PC-3 (cell line): Measurements from ENCODE around the gene KRT3. TPM values are rescaled to one million over a fixed set of nuclear protein-coding genes. Genes with fewer than 3 reads are reported as not detected.

Experiments
- ATAC-seq: fragments of 200-7000 bp; cut with Tn5 transposase; 2 replicates; pipeline ENCODE4 v1.9.1; 2020; ENCODE audit warnings: mild to moderate bottlenecking, moderate library complexity
- BruUV-seq: library from RNA; stranded (reverse); fragments of 400-500 nt; replicated peaks from 2 replicates; lab custom pipeline; 2021; lab: Mats Ljungman, UMichigan
- CTCF ChIA-PET: fragments of 300-600 bp; sonication (Branson Sonifier 250); formaldehyde crosslinking; loops from one replicate; lab custom pipeline; 2022; ENCODE audit warnings: antibody characterized with exemption; lab: Charles Lee
- POLR2A ChIA-PET: fragments of 300-600 bp; sonication (Branson Sonifier 250); formaldehyde crosslinking; loops from one replicate; lab custom pipeline; 2022; ENCODE audit warnings: antibody characterized with exemption; ENCODE audit not compliant: unreplicated experiment; lab: Charles Lee
- DNase-seq: peaks from one replicate; pipeline ENCODE4 v3.0.0-alpha.2; 2015
- H2AFZ ChIP-seq: fragments of 300-600 bp; sonication (generic); 2 replicates; pipeline ENCODE4 v1.6.0; 2016; ENCODE audit warnings: antibody characterized with exemption, low read length
- H3F3A ChIP-seq: fragments of 300-600 bp; sonication (generic); one replicate; pipeline ENCODE4 v1.6.0; 2017; ENCODE audit warnings: antibody characterized with exemption, low read length, control low read depth, mild to moderate bottlenecking; ENCODE audit not compliant: unreplicated experiment
- H3K27ac ChIP-seq: fragments of 300-600 bp; sonication (generic); 2 replicates; pipeline ENCODE4 v1.5.1; 2016; ENCODE audit warnings: mild to moderate bottlenecking, low read length
- H3K27me3 ChIP-seq: fragments of 300-600 bp; sonication (generic); 2 replicates; pipeline ENCODE4 v1.6.1; 2016; ENCODE audit warnings: low read length, mixed read lengths
- H3K36me3 ChIP-seq: fragments of 300-600 bp; sonication (generic); 2 replicates; pipeline ENCODE4 v1.6.1; 2016; ENCODE audit warnings: low read depth, mixed run types, low read length, mixed read lengths
- H3K4me1 ChIP-seq: fragments of 300-600 bp; sonication (generic); 2 replicates; pipeline ENCODE4 v1.5.1; 2016; ENCODE audit warnings: low read length; ENCODE audit not compliant: insufficient read depth
- H3K4me2 ChIP-seq: fragments of 300-600 bp; sonication (generic); 2 replicates; pipeline ENCODE4 v1.6.0; 2016; ENCODE audit warnings: low read length
- H3K4me3 ChIP-seq: fragments of 300-600 bp; sonication (generic); 2 replicates; pipeline ENCODE4 v1.5.1; 2016; ENCODE audit warnings: mild to moderate bottlenecking, low read length, mixed read lengths
- H3K79me2 ChIP-seq: fragments of 300-600 bp; sonication (generic); 2 replicates; pipeline ENCODE4 v1.6.1; 2017; ENCODE audit warnings: low read length, mixed read lengths
- H3K9ac ChIP-seq: fragments of 300-600 bp; sonication (generic); 2 replicates; pipeline ENCODE4 v1.6.0; 2016; ENCODE audit warnings: mild to moderate bottlenecking, low read length
- H3K9me2 ChIP-seq: fragments of 300-600 bp; sonication (generic); replicated peaks from 2 replicates; pipeline ENCODE4 v1.6.1; 2016; ENCODE audit warnings: mixed run types, low read length, mixed read lengths
- H3K9me3 ChIP-seq: fragments of 300-600 bp; sonication (generic); 2 replicates; pipeline ENCODE4 v1.6.1; 2016; ENCODE audit warnings: low read length, mixed read lengths
- H4K20me1 ChIP-seq: fragments of 300-600 bp; sonication (generic); 2 replicates; pipeline ENCODE4 v1.6.1; 2016; ENCODE audit warnings: low read length, mixed read lengths
- EZH2 ChIP-seq: fragments of 300-600 bp; sonication (generic); IDR thresholded peaks from one replicate; pipeline ENCODE4 v1.6.1; 2017; ENCODE audit warnings: antibody characterized with exemption, mild to moderate bottlenecking, low read length; ENCODE audit not compliant: unreplicated experiment
- EZH2phosphoT487 ChIP-seq: fragments of 300-600 bp; sonication (generic); IDR thresholded peaks from 2 replicates; pipeline ENCODE4 v1.6.1; 2018; ENCODE audit warnings: mild to moderate bottlenecking, antibody characterized with exemption, low read length, borderline replicate concordance
- intact Hi-C: fragments of 100-400 bp; cut with micrococcal nuclease; formaldehyde crosslinking; loops from 2 replicates; pipeline ENCODE4 v1.9.0; 2023
- total RNA-seq: library from RNA; depleted of rRNA; stranded (reverse); fragments of >200 nt; gene quantifications from 2 replicates; pipeline ENCODE4 v1.2.3, GENCODE V29; 2014
- TF ChIP-seq, protein P1 (sequence below): fragments of 300-600 bp; sonication (generic); conservative IDR thresholded peaks from 2 replicates; pipeline ENCODE4 v1.5.1; 2017; ENCODE audit warnings: antibody characterized with exemption, low read depth, mild to moderate bottlenecking, low read length

The KRT3 gene
- total RNA-seq, 1 experiment from 2014 or later = 0.33 TPM

DNA sequence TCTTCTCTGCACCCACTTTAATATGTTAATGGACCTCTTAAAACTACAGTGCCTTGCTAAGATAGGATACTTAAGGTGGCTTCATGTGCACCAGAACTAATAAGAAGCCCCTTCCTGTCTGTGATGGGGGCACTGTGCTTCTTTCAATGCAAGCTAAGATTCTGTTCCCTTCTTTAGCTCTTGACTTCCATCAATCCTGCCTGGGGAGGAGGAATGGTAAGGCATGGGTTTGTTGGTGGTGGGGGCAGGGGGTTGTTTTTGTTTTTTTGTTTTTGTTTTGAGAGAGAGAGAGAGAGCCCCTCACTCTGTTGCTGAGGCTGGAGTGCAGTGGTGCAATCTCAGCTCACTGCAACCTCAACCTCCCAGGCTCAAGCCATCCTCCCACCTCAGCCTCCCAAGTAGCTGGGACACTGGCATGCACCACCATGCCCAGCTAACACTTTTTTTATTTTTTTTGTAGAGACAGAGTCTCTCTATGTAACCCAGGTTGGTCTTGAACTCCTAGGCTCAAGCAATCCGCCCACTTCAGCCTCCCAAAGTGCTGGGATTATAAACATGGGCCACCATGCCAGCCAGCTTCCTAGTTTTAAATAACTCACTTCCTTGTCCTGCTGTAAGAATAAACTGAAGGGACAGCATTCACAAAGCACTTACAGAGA, 4.5 kb upstream of the KRT3 start:
- Histone ChIP-seq H3K27ac (peak overlapping the region; percentile 89), H3K9me2 (no peaks in the 10 kb centered on the region), H2AFZ (no peak overlapping the region), H3K9me3 (no peaks in the 10 kb centered on the region), H3K4me3 (no peak overlapping the region), H4K20me1 (no peaks in the 10 kb centered on the region), H3K79me2 (no peaks in the 10 kb centered on the region), H3K27me3 (no peaks in the 10 kb centered on the region), H3K4me2 (no peak overlapping the region), H3K9ac (no peak overlapping the region; the same call in 1 of the 2 replicates), H3K4me1 (peaks cover 54% of the 10 kb centered on the region), H3K36me3 (no peaks in the 10 kb centered on the region), H3F3A (no peaks in the 10 kb centered on the region)
- no peak for ATAC-seq
- no peak for DNase-seq
- TF ChIP-seq EZH2 (no peak), EZH2phosphoT487 (no peak)
- TF ChIP-seq, protein P1, sequence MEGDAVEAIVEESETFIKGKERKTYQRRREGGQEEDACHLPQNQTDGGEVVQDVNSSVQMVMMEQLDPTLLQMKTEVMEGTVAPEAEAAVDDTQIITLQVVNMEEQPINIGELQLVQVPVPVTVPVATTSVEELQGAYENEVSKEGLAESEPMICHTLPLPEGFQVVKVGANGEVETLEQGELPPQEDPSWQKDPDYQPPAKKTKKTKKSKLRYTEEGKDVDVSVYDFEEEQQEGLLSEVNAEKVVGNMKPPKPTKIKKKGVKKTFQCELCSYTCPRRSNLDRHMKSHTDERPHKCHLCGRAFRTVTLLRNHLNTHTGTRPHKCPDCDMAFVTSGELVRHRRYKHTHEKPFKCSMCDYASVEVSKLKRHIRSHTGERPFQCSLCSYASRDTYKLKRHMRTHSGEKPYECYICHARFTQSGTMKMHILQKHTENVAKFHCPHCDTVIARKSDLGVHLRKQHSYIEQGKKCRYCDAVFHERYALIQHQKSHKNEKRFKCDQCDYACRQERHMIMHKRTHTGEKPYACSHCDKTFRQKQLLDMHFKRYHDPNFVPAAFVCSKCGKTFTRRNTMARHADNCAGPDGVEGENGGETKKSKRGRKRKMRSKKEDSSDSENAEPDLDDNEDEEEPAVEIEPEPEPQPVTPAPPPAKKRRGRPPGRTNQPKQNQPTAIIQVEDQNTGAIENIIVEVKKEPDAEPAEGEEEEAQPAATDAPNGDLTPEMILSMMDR = no peak
- ChIA-PET POLR2A (interaction anchor here (0.6 kb wide), 1 partner anchor 41 kb away, joined by 7 read pairs; no protein-coding TSS in a partner anchor), CTCF (interaction anchor here (0.7 kb wide), 1 partner anchor 774 kb away, joined by 3 read pairs; no protein-coding TSS in a partner anchor)
- no TSS peak for BruUV-seq
- intact Hi-C loops = loop anchor here (5.0 kb wide), 1 partner anchor 58 kb away; no protein-coding TSS in a partner anchor

DNA sequence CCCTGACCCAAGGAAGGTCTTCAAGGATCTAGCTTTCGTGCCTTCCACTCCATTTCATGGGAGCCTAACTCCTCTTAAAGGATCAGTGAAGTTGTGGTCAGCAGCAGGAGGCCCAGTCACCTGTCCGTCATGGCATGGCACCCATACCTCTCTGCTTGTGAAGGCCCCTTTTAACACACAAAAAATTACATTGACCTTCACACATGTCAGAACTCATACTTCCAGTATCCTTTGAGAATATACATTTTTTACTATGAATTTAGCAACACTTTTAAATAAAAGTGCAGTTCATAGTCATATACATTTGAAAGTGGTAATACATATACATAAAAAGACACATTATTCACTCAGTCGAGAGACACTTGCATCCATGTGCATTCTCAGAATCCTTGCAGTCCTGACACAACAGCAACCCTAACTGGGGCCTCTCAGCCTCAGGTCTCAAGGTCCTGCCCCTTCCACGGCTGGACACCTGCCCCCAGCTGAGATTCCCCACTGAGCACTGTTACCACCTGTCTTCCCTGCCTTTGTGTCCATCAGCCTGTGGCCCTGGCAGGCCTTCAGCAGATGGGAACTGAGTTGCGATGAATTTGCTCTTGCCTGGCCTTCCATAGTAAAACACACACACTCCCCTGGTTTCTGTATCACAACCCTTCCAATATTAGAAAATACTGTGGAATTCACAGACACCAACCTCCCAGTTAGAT, 3.7 kb upstream of the KRT3 start:
- no peak overlapping the region for H2AFZ ChIP-seq
- H3K4me1 ChIP-seq = peaks cover 61% of the 10 kb centered on the region
- intact Hi-C loops = loop anchor here (5.0 kb wide), 1 partner anchor 57 kb away; no protein-coding TSS in a partner anchor
- ATAC-seq (no peak), DNase-seq (no peak)
- POLR2A ChIA-PET = no interaction called here
- H3K27me3 ChIP-seq = no peaks in the 10 kb centered on the region
- no peaks in the 10 kb centered on the region for H3F3A ChIP-seq
- H4K20me1 ChIP-seq = no peaks in the 10 kb centered on the region
- H3K4me2 ChIP-seq = no peak overlapping the region
- TF ChIP-seq EZH2 (no peak), EZH2phosphoT487 (no peak)
- TF ChIP-seq, protein P1 = no peak
- no peaks in the 10 kb centered on the region for H3K79me2 ChIP-seq
- H3K36me3 ChIP-seq = no peaks in the 10 kb centered on the region
- H3K4me3 ChIP-seq = no peak overlapping the region
- H3K9me3 ChIP-seq = no peaks in the 10 kb centered on the region
- CTCF ChIA-PET = no interaction called here
- peak overlapping the region; percentile 89 for H3K27ac ChIP-seq
- H3K9me2 ChIP-seq = no peaks in the 10 kb centered on the region
- no TSS peak for BruUV-seq
- H3K9ac ChIP-seq = no peak overlapping the region
